Skin of body (tissue), 2 donors: ENCODE measurements around the gene DDR1. TPM values are rescaled to one million over a fixed set of nuclear protein-coding genes. Genes with fewer than 3 reads are reported as not detected.

Experiments used
- small RNA-seq: library from RNA; depleted of rRNA; stranded (forward); fragments of <200 nt; gene quantifications from one replicate; pipeline ENCODE3, GENCODE V24; 2014; ENCODE audit warnings: low replicate concordance
- total RNA-seq: library from RNA; depleted of rRNA; stranded (reverse); fragments of >200 nt; gene quantifications from one replicate; pipeline ENCODE4 v1.2.3, GENCODE V29; 2014

Gene DDR1
- total RNA-seq, 1 donor from 2014 or later, result 59.3 TPM

Small RNAs within 50 kb of the gene (small RNA-seq; reads per million reads assigned to genes)
- not detected for gene RF00019

Other genes starting within 250 kb of the DDR1 start
- 5.2 TPM for gene C6orf136, start 237.4 kb upstream of the DDR1 start, total RNA-seq
- 17.9 TPM for gene DHX16, start 211.5 kb upstream of the DDR1 start, total RNA-seq
- gene PPP1R18, start 197.9 kb upstream of the DDR1 start, total RNA-seq, result 22.2 TPM
- 3.6 TPM for gene NRM, start 193.5 kb upstream of the DDR1 start, total RNA-seq
- 9.3 TPM for gene MDC1, start 167.2 kb upstream of the DDR1 start, total RNA-seq
- 296 TPM for gene TUBB, start 164.2 kb upstream of the DDR1 start, total RNA-seq
- gene FLOT1, start 141.8 kb upstream of the DDR1 start, total RNA-seq, result 32.6 TPM
- 33.0 TPM for gene IER3, start 140.0 kb upstream of the DDR1 start, total RNA-seq
- 14.3 TPM for gene GTF2H4, start 23.7 kb downstream of the DDR1 start, total RNA-seq
- gene VARS2, start 29.7 kb downstream of the DDR1 start, total RNA-seq, result 11.8 TPM
- gene SFTA2, start 47.7 kb downstream of the DDR1 start, total RNA-seq, result not detected
- gene MUCL3, start 56.5 kb downstream of the DDR1 start, total RNA-seq, result not detected
- gene MUC21, start 99.2 kb downstream of the DDR1 start, total RNA-seq, result not detected
- gene MUC22, start 126.0 kb downstream of the DDR1 start, total RNA-seq, result not detected
- gene C6orf15, start 228.1 kb downstream of the DDR1 start, total RNA-seq, result 4.7 TPM
- gene PSORS1C1, start 230.3 kb downstream of the DDR1 start, total RNA-seq, result 5.9 TPM
- gene CDSN, start 235.9 kb downstream of the DDR1 start, total RNA-seq, result 37.1 TPM